DND-41 (cell line): Measurements from ENCODE around the gene JUN.

Experiments
- EZH2 ChIP-seq: IDR thresholded peaks from 3 replicates; pipeline ENCODE4 v1.6.1; 2012; ENCODE audit warnings: borderline replicate concordance, low read depth, mild to moderate bottlenecking, moderate library complexity, low read length, inconsistent platforms; ENCODE audit not compliant: severe bottlenecking
- TF ChIP-seq, protein P1 (sequence below): IDR thresholded peaks from 2 replicates; pipeline ENCODE4 v1.5.1; 2012; ENCODE audit warnings: borderline replicate concordance, low read length, moderate library complexity, mild to moderate bottlenecking; ENCODE audit not compliant: poor library complexity, severe bottlenecking; ENCODE audit errors: extremely low read depth

DNA sequence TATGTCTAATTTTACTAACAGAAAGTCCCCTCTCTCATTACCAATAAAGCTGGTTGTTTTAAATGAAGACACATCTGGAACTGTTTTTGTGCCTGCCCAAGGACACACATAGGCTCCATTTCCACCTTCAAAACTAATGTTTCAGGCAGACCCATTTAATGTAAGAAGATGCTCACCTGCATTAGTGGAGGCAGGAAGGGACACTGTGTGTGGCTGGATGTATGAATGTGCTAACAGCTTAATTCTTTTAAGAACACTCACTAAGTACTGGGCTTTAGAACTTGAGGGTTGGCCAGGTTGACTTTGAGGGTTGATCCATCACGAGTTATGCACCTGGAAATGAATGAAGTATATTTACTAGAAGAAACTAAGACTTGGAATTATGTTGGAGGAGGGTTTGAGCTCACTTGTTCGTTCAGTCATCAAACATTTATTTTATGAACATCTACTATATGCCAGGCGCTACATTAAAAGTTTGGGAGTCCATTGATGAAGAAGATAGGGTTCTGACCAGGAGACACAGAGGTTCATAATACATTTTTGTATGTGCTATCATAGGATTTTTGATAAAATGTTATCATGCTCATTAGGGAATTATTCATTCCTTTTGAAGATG is 5.4 kb downstream of the JUN start:
- TF ChIP-seq, protein P1, sequence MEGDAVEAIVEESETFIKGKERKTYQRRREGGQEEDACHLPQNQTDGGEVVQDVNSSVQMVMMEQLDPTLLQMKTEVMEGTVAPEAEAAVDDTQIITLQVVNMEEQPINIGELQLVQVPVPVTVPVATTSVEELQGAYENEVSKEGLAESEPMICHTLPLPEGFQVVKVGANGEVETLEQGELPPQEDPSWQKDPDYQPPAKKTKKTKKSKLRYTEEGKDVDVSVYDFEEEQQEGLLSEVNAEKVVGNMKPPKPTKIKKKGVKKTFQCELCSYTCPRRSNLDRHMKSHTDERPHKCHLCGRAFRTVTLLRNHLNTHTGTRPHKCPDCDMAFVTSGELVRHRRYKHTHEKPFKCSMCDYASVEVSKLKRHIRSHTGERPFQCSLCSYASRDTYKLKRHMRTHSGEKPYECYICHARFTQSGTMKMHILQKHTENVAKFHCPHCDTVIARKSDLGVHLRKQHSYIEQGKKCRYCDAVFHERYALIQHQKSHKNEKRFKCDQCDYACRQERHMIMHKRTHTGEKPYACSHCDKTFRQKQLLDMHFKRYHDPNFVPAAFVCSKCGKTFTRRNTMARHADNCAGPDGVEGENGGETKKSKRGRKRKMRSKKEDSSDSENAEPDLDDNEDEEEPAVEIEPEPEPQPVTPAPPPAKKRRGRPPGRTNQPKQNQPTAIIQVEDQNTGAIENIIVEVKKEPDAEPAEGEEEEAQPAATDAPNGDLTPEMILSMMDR = no peak
- TF ChIP-seq EZH2 = no peak
